WTC11 (cell line): ENCODE measurements around the gene METTL13. TPM values are rescaled to one million over a fixed set of nuclear protein-coding genes. Genes with fewer than 3 reads are reported as not detected.
A peak's percentile ranks its signal among the peaks of the same experiment; 100 is the strongest.

ENCODE experiments used
- ATAC-seq: fragments of 200-7000 bp; cut with Tn5 transposase; 2 replicates; pipeline ENCODE4 v1.10.0; 2021; ENCODE audit warnings: mild to moderate bottlenecking, moderate library complexity
- CTCF ChIA-PET: fragments of 300-600 bp; sonication (Branson Sonifier 250); formaldehyde crosslinking; loops from one replicate; lab custom pipeline; 2021; ENCODE audit warnings: antibody characterized with exemption; lab: Charles Lee
- POLR2A ChIA-PET: fragments of 350-600 bp; sonication (Branson Sonifier 250); formaldehyde crosslinking; loops from one replicate; lab custom pipeline; 2021; ENCODE audit warnings: antibody characterized with exemption; lab: Charles Lee
- DNase-seq: peaks from one replicate; pipeline ENCODE4 v3.0.0; 2021; ENCODE audit warnings: low spot score
- H3K27ac Mint-ChIP-seq: 2 replicates; pipeline ENCODE4 v1.8.0; 2021; ENCODE audit warnings: mixed read lengths
- H3K27me3 Mint-ChIP-seq: 2 replicates; pipeline ENCODE4 v1.8.0; 2021; ENCODE audit warnings: low read depth, mild to moderate bottlenecking, moderate library complexity, mixed read lengths
- H3K36me3 Mint-ChIP-seq: 2 replicates; pipeline ENCODE4 v1.8.0; 2021; ENCODE audit warnings: mixed read lengths
- H3K4me1 Mint-ChIP-seq: 2 replicates; pipeline ENCODE4 v1.8.0; 2022; ENCODE audit warnings: mixed read lengths
- H3K4me3 Mint-ChIP-seq: 2 replicates; pipeline ENCODE4 v1.8.0; 2021; ENCODE audit warnings: mild to moderate bottlenecking, moderate library complexity, mixed read lengths
- H3K9me3 Mint-ChIP-seq: 2 replicates; pipeline ENCODE4 v1.8.0; 2021; ENCODE audit warnings: mixed read lengths
- ATF1 ChIP-seq: sonication (generic); formaldehyde crosslinking; IDR thresholded peaks from 2 replicates; pipeline ENCODE4 v1.8.1; 2023; ENCODE audit warnings: mild to moderate bottlenecking, moderate library complexity, missing genetic modification reagents
- ATF2 ChIP-seq: sonication (generic); formaldehyde crosslinking; IDR thresholded peaks from 2 replicates; pipeline ENCODE4 v1.8.1; 2022; ENCODE audit warnings: low read depth, missing genetic modification reagents, borderline replicate concordance
- E2F5 ChIP-seq: sonication (generic); formaldehyde crosslinking; IDR thresholded peaks from 2 replicates; pipeline ENCODE4 v1.8.1; 2022; ENCODE audit warnings: mild to moderate bottlenecking, moderate library complexity, missing genetic modification reagents
- ESRRA ChIP-seq: sonication (generic); formaldehyde crosslinking; IDR thresholded peaks from 2 replicates; pipeline ENCODE4 v1.8.1; 2022; ENCODE audit warnings: mild to moderate bottlenecking, missing genetic modification reagents, borderline replicate concordance
- GRHL2 ChIP-seq: fragments of 250-450 bp; sonication (Bioruptor Pico); IDR thresholded peaks from 2 replicates; pipeline ENCODE4 v1.8.0; 2022; ENCODE audit warnings: mild to moderate bottlenecking, moderate library complexity; ENCODE audit not compliant: insufficient replicate concordance, severe bottlenecking
- IRF1 ChIP-seq: sonication (generic); formaldehyde crosslinking; IDR thresholded peaks from 2 replicates; pipeline ENCODE4 v1.8.0; 2023; ENCODE audit warnings: missing genetic modification reagents
- KAT7 ChIP-seq: sonication (generic); formaldehyde crosslinking; IDR thresholded peaks from 2 replicates; pipeline ENCODE4 v1.8.1; 2023; ENCODE audit warnings: missing genetic modification reagents, mild to moderate bottlenecking, borderline replicate concordance
- MXD4 ChIP-seq: fragments of 250-450 bp; sonication (Bioruptor Pico); IDR thresholded peaks from 2 replicates; pipeline ENCODE4 v1.8.0; 2021; ENCODE audit warnings: mild to moderate bottlenecking, moderate library complexity, borderline replicate concordance
- NFE2L1 ChIP-seq: sonication (generic); formaldehyde crosslinking; IDR thresholded peaks from 2 replicates; pipeline ENCODE4 v1.8.1; 2023; ENCODE audit warnings: missing genetic modification reagents
- NR2C2 ChIP-seq: sonication (generic); formaldehyde crosslinking; IDR thresholded peaks from 2 replicates; pipeline ENCODE4 v1.8.0; 2022; ENCODE audit warnings: mild to moderate bottlenecking, missing genetic modification reagents
- OVOL2 ChIP-seq: fragments of 250-450 bp; sonication (Bioruptor Pico); IDR thresholded peaks from 2 replicates; pipeline ENCODE4 v1.9.0; 2021; ENCODE audit warnings: mild to moderate bottlenecking, borderline replicate concordance
- PREB ChIP-seq: sonication (generic); formaldehyde crosslinking; IDR thresholded peaks from 2 replicates; pipeline ENCODE4 v1.8.1; 2022; ENCODE audit warnings: mild to moderate bottlenecking, missing genetic modification reagents, moderate library complexity, borderline replicate concordance
- SMAD3 ChIP-seq: sonication (generic); formaldehyde crosslinking; IDR thresholded peaks from 2 replicates; pipeline ENCODE4 v1.8.0; 2022; ENCODE audit warnings: missing genetic modification reagents, mild to moderate bottlenecking, borderline replicate concordance
- SMAD4 ChIP-seq: sonication (generic); formaldehyde crosslinking; IDR thresholded peaks from 2 replicates; pipeline ENCODE4 v1.8.0; 2022; ENCODE audit warnings: mild to moderate bottlenecking, missing genetic modification reagents
- SOX15 ChIP-seq: fragments of 250-450 bp; sonication (Bioruptor Pico); IDR thresholded peaks from 2 replicates; pipeline ENCODE4 v1.9.0; 2021; ENCODE audit warnings: mild to moderate bottlenecking
- TCF7 ChIP-seq: sonication (generic); formaldehyde crosslinking; IDR thresholded peaks from 2 replicates; pipeline ENCODE4 v1.8.0; 2022; ENCODE audit warnings: mild to moderate bottlenecking, low read depth, missing genetic modification reagents, moderate library complexity
- USF1 ChIP-seq: sonication (generic); formaldehyde crosslinking; IDR thresholded peaks from 2 replicates; pipeline ENCODE4 v1.8.0; 2022; ENCODE audit warnings: mild to moderate bottlenecking, missing genetic modification reagents
- ZBTB21 ChIP-seq: sonication (generic); formaldehyde crosslinking; IDR thresholded peaks from 2 replicates; pipeline ENCODE4 v1.8.1; 2023; ENCODE audit warnings: mild to moderate bottlenecking, missing genetic modification reagents, borderline replicate concordance
- ZNF121 ChIP-seq: sonication (generic); formaldehyde crosslinking; IDR thresholded peaks from 2 replicates; pipeline ENCODE4 v1.8.0; 2023; ENCODE audit warnings: missing genetic modification reagents
- ZNF317 ChIP-seq: sonication (generic); formaldehyde crosslinking; IDR thresholded peaks from 2 replicates; pipeline ENCODE4 v1.8.1; 2023; ENCODE audit warnings: low read depth, mild to moderate bottlenecking, moderate library complexity, missing genetic modification reagents, borderline replicate concordance
- ZNF423 ChIP-seq: fragments of 250-450 bp; sonication (Bioruptor Pico); IDR thresholded peaks from 2 replicates; pipeline ENCODE4 v2.1.2; 2022; ENCODE audit warnings: mild to moderate bottlenecking, moderate library complexity
- ZNF512 ChIP-seq: sonication (generic); formaldehyde crosslinking; IDR thresholded peaks from 2 replicates; pipeline ENCODE4 v1.8.1; 2022; ENCODE audit warnings: missing genetic modification reagents, borderline replicate concordance
- ZNF532 ChIP-seq: fragments of 250-450 bp; sonication (Bioruptor Pico); IDR thresholded peaks from 2 replicates; pipeline ENCODE4 v1.9.0; 2021; ENCODE audit warnings: mild to moderate bottlenecking, borderline replicate concordance
- total RNA-seq: library from RNA; stranded (reverse); gene quantifications from 3 replicates; pipeline ENCODE4 v1.2.3, GENCODE V29; 2021

Gene METTL13
- total RNA-seq, 1 experiment from 2014 or later, result 46.5 TPM

- Mint-ChIP-seq H3K27ac (peak overlapping the region; percentile 99), H3K4me1 (peaks cover 41% of the 10 kb centered on the region), H3K36me3 (no peaks in the 10 kb centered on the region), H3K4me3 (peak overlapping the region; percentile 100), H3K27me3 (no peaks in the 10 kb centered on the region; the same call in 1 of the 2 replicates), H3K9me3 (no peaks in the 10 kb centered on the region)
- POLR2A ChIA-PET, result interaction anchor here (1.1 to 2.7 kb wide), 3 partner anchors 39 to 97 kb away, joined by 4 to 12 read pairs (median 5); partner anchors contain the start of gene METTL13
- CTCF ChIA-PET, result interaction anchor here (1.1 to 5.0 kb wide), 4 partner anchors 37 to 258 kb away, joined by 3 to 35 read pairs (median 4); no protein-coding TSS in a partner anchor
- peak; percentile 47 for ATAC-seq
- TF ChIP-seq ZNF121 (CRISPR knock-in tag) (no peak), E2F5 (CRISPR knock-in tag) (no peak), SMAD4 (CRISPR knock-in tag) (no peak), USF1 (CRISPR knock-in tag) (no peak), PREB (CRISPR knock-in tag) (no peak), MXD4 (CRISPR knock-in tag) (no peak), ZBTB21 (no peak), ATF1 (CRISPR knock-in tag) (no peak), SOX15 (CRISPR knock-in tag) (no peak), ZNF532 (CRISPR knock-in tag) (no peak), SMAD3 (no peak), OVOL2 (CRISPR knock-in tag) (no peak), ESRRA (CRISPR knock-in tag) (no peak)
- DNase-seq, result peak; percentile 29
Observed at GRCh38 chr1:171742577-171742922, 38.9 kb upstream of the METTL13 start.

- CTCF ChIA-PET, result interaction anchor here (0.7 to 5.0 kb wide), 8 partner anchors 11 to 140 kb away, joined by 3 to 35 read pairs (median 4); partner anchors contain the start of gene METTL13
- Mint-ChIP-seq H3K36me3 (no peaks in the 10 kb centered on the region), H3K27ac (peak overlapping the region; percentile 99), H3K4me1 (peaks cover 41% of the 10 kb centered on the region), H3K27me3 (no peaks in the 10 kb centered on the region; the same call in 1 of the 2 replicates), H3K9me3 (no peaks in the 10 kb centered on the region), H3K4me3 (peak overlapping the region; percentile 100)
- ATAC-seq (no peak), DNase-seq (no peak)
- POLR2A ChIA-PET, result interaction anchor here (2.7 kb wide), 1 partner anchor 38 kb away, joined by 12 read pairs; the partner anchor contains the start of gene METTL13
- TF ChIP-seq TCF7 (CRISPR knock-in tag) (no peak), NR2C2 (CRISPR knock-in tag) (no peak), MXD4 (CRISPR knock-in tag) (no peak), ZNF512 (CRISPR knock-in tag) (no peak), ZNF317 (CRISPR knock-in tag) (no peak), GRHL2 (CRISPR knock-in tag) (no peak), ZNF423 (no peak), SMAD4 (CRISPR knock-in tag) (no peak), IRF1 (no peak), ATF2 (CRISPR knock-in tag) (no peak), NFE2L1 (CRISPR knock-in tag) (no peak), KAT7 (CRISPR knock-in tag) (no peak)
Observed at GRCh38 chr1:171743081-171743870, 38.2 kb upstream of the METTL13 start.
